Mesenteric fat pad (tissue), 1 donor: ENCODE measurements around the gene CCL7. TPM values are rescaled to one million over a fixed set of nuclear protein-coding genes. Genes with fewer than 3 reads are reported as not detected.
"Not testable (repeated sequence)": the region's sequence is repeated elsewhere in the genome, so short reads cannot be mapped to it uniquely, and the experiment has no call there.

Experiments
- DNase-seq: peaks from one replicate; pipeline ENCODE4 v3.0.0-alpha.2; 2020; ENCODE audit warnings: low spot score
- long read RNA-seq: library from polyadenylated mRNA; unstranded; transcript quantifications from one replicate; pipeline ENCODE4 v2.0.0, GENCODE V29; 2020
- total RNA-seq: library from RNA; stranded (reverse); fragmentation: NEBNext Ultra II Directional; extraction: Animal tissue kit (Norgen Biotek cat#: 25700); gene quantifications from one replicate; pipeline ENCODE4 v1.2.1, GENCODE V29; 2021
- donor health status: DM: yes; HTN: yes; CAD: no.

The CCL7 gene
- total RNA-seq = 1.3 TPM
- long read RNA-seq = 0 reads

DNA sequence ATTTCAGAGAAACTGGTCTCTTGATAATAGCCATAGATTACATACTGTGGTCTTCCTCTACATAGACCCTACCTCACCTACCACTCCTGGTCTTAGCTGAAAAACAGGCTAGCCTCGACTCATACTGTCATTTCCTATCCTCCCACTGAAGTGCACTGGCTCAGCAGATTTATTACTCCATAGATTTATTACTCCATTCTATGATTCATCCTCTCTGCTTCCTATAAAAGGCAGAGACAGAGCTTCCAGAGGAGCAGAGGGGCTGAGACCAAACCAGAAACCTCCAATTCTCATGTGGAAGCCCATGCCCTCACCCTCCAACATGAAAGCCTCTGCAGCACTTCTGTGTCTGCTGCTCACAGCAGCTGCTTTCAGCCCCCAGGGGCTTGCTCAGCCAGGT, at the start of gene CCL7:
TSS of gene CCL7 (plus strand) at position 253 of the 400 bp plus-strand sequence. CDS start at position 323, 70 bp downstream.
- no peak for DNase-seq

DNA sequence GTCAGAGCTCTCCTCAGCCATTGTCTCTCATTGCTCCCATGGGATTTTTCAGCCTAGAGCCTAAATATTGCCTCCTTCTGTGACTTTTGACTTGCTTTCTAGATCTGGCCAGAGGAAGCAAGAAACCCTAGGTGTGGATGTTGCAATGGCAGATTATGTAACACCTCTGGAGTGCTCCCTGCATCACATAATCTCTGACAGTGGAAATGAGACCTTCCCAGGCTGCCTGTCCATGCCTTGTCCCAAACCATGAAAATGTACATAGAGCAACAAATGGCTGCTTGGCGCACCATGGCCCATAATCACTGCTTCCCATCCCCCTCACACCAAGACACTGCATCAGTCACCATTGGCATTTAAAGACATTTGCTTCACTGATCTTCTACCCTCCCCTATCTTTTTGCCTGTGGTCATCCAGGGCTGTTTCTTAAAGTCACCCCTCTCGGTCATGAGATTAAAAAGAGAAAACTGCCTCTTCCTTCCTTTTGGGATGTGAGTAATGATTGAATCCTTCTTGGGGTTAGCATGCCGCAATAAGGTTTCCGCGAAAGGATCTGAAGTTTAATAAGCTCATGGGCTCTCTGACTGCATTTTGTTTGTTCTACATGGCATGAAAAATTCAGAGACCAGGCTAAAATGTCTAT, 49.1 kb upstream of the CCL7 start:
- DNase-seq = no peak

- DNase-seq = no peak
Observed at GRCh38 chr17:34221411-34221810, 48.6 kb upstream of the CCL7 start.

GRCh38 chr17:34222722-34223497, 47.1 kb upstream of the CCL7 start:
- DNase-seq = no peak

GRCh38 chr17:34225046-34225445, 45.0 kb upstream of the CCL7 start:
- no peak for DNase-seq

DNA sequence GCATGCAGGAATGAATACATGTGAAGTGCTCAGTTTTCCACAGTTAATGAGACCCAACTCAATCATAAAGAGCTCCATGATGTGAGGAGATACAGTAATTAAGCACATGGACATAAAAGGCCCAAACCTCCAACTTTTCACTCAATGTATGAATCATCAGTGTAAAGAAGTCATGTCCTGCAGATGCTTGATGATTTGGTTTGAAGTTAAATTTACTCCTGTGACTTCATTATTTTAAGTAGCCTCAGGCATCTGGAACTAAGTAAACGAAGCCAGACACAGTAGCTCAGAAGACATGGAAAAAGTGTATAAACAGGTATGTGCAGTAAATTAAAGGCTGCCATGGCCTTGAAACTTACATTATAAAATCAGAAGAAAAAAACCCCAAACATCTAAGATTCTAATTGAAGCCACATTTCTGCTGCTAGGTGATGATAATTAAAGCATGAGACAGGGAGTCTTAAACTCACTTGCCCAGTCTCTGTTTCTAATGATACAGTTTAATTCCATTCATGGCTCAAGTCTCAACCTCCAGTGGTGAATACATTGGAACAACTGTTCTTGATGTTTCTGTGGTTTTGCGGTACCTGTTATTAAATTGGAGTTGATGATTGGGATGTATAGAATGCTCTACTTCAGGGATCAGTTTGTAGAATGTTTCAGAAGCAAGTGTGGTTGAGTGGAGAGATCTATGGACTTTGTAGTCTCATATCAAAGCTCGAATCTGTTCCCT, 43.8 kb upstream of the CCL7 start:
- DNase-seq = no peak

- no peak for DNase-seq
Observed at GRCh38 chr17:34226744-34227034, 43.3 kb upstream of the CCL7 start.

DNA sequence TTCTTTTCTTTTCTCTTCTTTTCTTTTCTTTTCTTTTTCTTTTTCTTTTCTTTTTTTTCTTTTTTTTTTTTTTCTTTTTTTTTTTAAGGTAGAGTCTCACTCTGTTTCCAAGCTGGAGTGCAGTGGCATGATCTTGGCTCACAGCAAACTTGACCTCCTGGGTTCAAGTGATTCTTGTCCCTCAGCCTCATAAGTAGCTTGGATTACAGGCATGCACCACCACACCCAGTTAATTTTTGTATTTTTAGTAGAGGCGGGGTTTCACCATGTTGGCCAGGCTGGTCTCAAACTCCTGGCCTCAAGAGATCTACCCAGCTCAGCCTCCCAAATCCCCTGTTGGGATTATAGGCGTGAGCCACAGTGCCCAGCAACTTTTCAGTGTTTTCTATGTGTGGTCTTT, 42.7 kb upstream of the CCL7 start:
- not testable (repeated sequence) for DNase-seq

DNA sequence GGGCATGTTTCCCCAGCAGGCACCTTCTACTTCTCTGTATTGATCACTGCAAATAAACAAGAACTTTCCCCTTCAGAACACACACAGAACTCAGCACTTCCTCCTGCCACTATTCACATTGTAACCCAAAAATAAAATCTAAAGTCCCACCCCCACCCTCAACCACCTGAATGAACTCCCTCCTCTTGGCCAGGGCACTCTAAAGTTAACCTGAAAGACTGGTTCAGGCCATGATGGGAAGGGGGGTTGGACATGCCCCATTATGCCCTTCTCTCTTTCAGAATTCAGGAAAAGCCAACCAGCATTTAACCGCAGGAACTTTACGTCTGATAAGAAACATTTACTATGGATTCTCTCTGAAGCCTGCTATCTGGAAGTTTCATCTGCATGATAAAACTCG, 42.3 kb upstream of the CCL7 start:
- no peak for DNase-seq

DNA sequence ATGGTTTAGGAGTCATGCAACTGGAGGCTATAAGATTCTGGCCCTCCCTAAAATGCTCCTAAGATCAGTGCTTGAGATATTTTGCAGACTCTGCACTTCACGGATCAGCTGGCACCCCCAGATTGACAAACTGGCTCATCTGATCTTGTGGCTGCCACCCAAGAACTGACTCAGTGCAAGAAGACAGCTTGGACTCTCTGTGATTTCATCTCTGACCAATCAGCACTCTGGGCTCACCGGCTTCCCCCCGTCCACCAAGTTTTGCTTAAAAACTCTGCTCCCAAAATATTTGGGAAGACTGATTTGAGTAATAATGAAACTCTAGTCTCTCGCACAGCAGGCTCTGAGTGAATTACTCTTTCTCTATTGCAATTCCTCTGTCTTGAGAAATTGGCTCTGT, 41.2 kb upstream of the CCL7 start:
- no peak for DNase-seq

- DNase-seq = no peak
Observed at GRCh38 chr17:34230342-34230741, 39.7 kb upstream of the CCL7 start.

GRCh38 chr17:34234616-34235015, 35.4 kb upstream of the CCL7 start:
- DNase-seq = no peak

DNA sequence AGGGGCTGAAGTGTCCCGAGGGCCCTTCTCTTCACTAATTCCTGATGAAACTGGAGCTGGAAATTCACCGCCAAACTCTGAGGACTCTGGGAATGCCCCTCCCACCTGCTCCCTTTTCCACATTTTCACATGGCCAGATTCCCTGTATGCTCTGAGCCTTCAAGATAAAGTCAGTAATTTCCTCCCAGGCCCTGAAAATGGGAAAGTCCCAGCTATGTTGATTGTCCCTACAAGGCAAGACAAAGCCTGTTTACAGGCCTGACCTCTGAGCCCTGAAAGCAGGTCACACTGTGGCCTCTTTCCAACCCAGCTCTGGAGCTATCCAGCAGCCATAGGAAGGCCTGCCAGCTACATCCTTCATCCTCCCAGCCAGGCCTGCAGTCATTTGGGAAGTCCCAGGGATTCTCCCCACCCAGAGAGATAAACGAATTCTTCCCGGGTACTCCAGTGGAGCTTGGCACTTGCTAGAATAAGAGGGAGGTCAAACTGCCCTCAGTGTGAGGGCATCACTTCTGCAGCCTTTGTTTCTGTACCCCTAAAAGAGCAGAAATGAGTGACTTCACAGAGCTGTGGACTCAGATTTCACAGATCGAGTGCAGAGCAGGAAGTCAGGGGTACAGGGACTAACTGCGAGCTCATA, 34.5 kb upstream of the CCL7 start:
- no peak for DNase-seq

DNA sequence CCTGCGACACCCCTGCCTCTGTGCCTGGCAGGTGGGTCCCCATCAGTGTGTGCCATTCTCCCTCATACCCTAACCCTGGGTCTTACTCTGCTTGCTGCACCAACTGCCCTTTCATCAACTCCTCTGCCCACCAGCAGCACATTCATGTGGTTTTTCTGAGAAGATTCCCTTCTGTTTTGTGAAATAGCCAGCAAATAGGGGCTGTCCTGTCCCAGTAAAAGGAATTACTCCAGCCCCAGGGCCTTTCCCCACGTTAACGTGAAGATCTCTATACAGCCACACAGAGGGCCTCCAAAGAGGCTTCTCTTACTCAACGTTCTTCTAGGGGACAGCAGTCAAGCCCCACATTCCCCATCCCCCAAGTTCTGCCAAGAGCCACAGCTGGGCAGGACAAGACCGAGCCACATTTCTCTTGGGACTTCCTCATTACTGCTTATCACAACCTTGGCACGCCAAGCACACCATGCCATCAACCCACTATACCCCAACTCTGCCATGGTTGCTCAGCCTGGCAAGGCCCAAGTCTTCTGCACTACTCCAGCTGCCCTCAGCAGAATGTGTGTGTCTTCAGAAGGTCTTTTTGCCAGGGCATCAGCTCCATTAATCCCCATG, 33.6 kb upstream of the CCL7 start:
- no peak for DNase-seq

DNA sequence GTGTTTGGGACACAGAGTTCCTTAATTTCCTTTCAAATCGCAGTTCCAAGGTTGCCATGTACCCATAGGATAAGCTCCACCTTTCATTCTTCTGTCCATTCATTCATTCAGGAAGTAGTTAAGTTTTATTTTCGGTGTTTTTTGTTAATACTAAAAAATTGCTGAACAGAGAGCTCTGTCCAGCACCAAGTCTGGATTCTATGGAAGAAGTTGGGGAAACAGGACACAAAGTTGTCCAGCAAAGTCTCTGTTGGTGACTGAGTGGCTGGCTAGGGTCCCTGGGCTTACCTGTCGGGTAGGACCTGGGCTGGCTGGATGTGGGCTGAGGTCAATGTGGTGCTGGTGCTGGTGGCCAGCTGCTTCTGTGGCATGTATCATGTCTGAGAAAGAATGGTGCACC, 32.6 kb upstream of the CCL7 start:
- DNase-seq = no peak

- no peak for DNase-seq
Observed at GRCh38 chr17:34241062-34241461, 29.0 kb upstream of the CCL7 start.

- DNase-seq = no peak
Observed at GRCh38 chr17:34242587-34243363, 27.2 kb upstream of the CCL7 start.

- no peak for DNase-seq
Observed at GRCh38 chr17:34243364-34244320, 26.4 kb upstream of the CCL7 start.

DNA sequence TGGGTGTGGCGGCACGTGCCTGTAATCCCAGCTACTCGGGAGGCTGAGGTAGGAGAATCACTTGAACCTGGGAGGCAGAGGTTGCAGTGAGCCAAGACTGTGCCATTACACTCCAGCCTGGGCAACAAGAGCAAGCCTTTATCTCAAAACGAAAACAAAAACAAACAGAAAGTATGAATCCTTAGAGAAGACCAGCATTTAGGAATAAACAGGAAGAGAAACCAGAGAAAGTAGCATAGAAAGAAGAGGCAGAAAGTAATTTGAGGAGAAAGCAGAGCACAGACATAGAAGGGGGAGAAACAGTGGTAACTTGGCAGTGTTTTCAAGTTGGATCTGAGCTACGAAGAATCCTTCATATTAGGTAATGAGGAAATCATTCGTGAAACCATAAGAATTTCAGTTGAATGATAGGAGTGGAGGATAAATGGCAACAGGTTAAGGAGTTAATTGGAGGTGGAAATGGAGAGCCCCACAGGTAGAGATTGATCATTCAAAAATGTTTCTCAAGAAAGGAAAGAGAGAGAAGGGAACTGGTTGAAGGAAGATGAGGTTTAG, 24.6 kb upstream of the CCL7 start:
- no peak for DNase-seq
